Esophagus muscularis mucosa (tissue), 4 donors: ENCODE data around the gene C19orf47.

ENCODE experiments used
- EP300 ChIP-seq: sonication (generic); formaldehyde crosslinking; IDR thresholded peaks from one replicate; pipeline ENCODE4 v1.6.1; 2017; ENCODE audit warnings: antibody characterized with exemption
- POLR2A ChIP-seq: fragments of 450-650 bp; IDR thresholded peaks from one replicate; pipeline ENCODE4 v1.6.1; 2017; ENCODE audit warnings: antibody characterized with exemption, moderate library complexity, mild to moderate bottlenecking, low read depth
- POLR2AphosphoS5 ChIP-seq, 2 donors: sonication (generic); formaldehyde crosslinking; IDR thresholded peaks; one replicate each; pipeline ENCODE4 v1.6.1; 2017; ENCODE audit warnings: antibody characterized with exemption in 2 of 2
- TF ChIP-seq, protein P1 (sequence below), 3 experiments: fragments of 200-600 bp in 2 of 3; fragments of 450-650 bp in 1 of 3; sonication (generic) in 2 of 3; IDR thresholded peaks; one replicate each; pipeline ENCODE4 v1.5.1; 2017 to 2019; ENCODE audit warnings: antibody characterized with exemption in 3 of 3, mild to moderate bottlenecking in 2 of 3, moderate library complexity in 1 of 3

DNA sequence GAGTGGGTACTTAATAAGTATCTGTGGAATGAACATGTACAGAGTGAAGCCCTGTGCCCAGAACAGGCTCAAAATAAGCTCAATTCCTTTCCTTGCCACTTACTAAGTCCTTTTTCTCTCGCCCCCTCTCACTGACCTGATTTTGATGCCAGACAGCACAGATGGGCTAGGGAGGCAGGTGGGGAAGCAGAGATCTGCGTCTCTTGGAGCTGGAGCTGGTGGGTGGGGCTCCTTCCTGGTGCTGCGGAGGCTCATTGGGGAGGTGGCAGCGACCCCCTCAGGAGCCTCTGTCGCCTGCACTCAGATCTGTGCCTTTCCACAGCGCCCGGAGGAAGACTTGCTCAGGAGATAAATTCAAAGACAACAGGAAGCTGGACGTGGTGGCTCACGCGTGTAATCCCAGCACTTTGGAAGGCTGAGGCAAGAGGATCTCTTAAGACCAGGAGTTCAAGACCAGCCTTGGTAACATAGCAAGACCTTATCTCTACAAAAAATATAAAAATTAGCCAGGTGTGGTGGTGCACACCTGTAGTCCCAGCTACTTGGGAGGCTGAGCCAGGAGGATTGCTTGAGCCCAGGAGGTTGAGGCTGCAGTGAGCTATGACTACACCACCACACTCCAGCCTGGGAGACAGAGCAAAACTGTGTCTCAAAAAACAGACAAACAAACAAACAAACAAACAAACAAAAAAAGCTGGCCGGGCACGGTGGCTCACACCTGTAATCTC, 77.7 kb downstream of the C19orf47 start:
- TF ChIP-seq, protein P1, sequence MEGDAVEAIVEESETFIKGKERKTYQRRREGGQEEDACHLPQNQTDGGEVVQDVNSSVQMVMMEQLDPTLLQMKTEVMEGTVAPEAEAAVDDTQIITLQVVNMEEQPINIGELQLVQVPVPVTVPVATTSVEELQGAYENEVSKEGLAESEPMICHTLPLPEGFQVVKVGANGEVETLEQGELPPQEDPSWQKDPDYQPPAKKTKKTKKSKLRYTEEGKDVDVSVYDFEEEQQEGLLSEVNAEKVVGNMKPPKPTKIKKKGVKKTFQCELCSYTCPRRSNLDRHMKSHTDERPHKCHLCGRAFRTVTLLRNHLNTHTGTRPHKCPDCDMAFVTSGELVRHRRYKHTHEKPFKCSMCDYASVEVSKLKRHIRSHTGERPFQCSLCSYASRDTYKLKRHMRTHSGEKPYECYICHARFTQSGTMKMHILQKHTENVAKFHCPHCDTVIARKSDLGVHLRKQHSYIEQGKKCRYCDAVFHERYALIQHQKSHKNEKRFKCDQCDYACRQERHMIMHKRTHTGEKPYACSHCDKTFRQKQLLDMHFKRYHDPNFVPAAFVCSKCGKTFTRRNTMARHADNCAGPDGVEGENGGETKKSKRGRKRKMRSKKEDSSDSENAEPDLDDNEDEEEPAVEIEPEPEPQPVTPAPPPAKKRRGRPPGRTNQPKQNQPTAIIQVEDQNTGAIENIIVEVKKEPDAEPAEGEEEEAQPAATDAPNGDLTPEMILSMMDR (IDR thresholded peaks at IDR 0.05), result no peak
- no peak for TF ChIP-seq EP300
- no peak for TF ChIP-seq POLR2A
- TF ChIP-seq POLR2AphosphoS5 (IDR thresholded peaks at IDR 0.05), result no peak
